GM21526 (cell line): ENCODE data around the gene MRPL58.
"Not testable (repeated sequence)": the region's sequence is repeated elsewhere in the genome, so short reads cannot be mapped to it uniquely, and the experiment has no call there.

Source experiments
- ATAC-seq: cut with Tn5 transposase; IDR thresholded peaks from one replicate; pipeline ENCODE4 v1.9.1; 2021; ENCODE audit warnings: moderate library complexity; ENCODE audit not compliant: unreplicated experiment, low FRiP score

The MRPL58 gene

GRCh38 chr17:75044716-75045115 is 32.2 kb downstream of the MRPL58 start:
- ATAC-seq, result no peak

GRCh38 chr17:75045946-75046406 is 33.5 kb downstream of the MRPL58 start:
- ATAC-seq, result not testable (repeated sequence)

- ATAC-seq, result peak; percentile 84
These were observed 34.2 kb downstream of the MRPL58 start, which contains the start of the genes ATP5PD and KCTD2 for GRCh38 chr17:75046407-75047289. Gene ATP5PD, minus strand, starts transcription at chr17:75046969. Its CDS starts 4,319 bp downstream, at chr17:75042650. Gene KCTD2, plus strand, starts transcription at chr17:75047225. Its CDS starts 26 bp downstream, at chr17:75047251.

GRCh38 chr17:75047398-75048098 is 35.1 kb downstream of the MRPL58 start:
- ATAC-seq, result no peak

GRCh38 chr17:75048249-75048878 is 35.9 kb downstream of the MRPL58 start:
- ATAC-seq, result no peak

- ATAC-seq, result no peak
These were observed 36.6 kb downstream of the MRPL58 start for GRCh38 chr17:75049057-75049456.

- no peak for ATAC-seq
These were observed 37.2 kb downstream of the MRPL58 start for GRCh38 chr17:75049706-75050105.

GRCh38 chr17:75051941-75052340 is 39.5 kb downstream of the MRPL58 start:
- no peak for ATAC-seq

- no peak for ATAC-seq
These were observed 47.2 kb downstream of the MRPL58 start for GRCh38 chr17:75059369-75060345.

GRCh38 chr17:75060434-75061054 is 48.1 kb downstream of the MRPL58 start:
- no peak for ATAC-seq

- ATAC-seq, result no peak
These were observed 48.6 kb downstream of the MRPL58 start for GRCh38 chr17:75061055-75061438.

- ATAC-seq, result no peak
These were observed 49.1 kb downstream of the MRPL58 start for GRCh38 chr17:75061618-75062017.

GRCh38 chr17:75063201-75063600 is 50.7 kb downstream of the MRPL58 start:
- ATAC-seq, result no peak

GRCh38 chr17:75063626-75064025 is 51.2 kb downstream of the MRPL58 start:
- no peak for ATAC-seq

GRCh38 chr17:75064040-75064439 is 51.6 kb downstream of the MRPL58 start:
- ATAC-seq, result no peak

- ATAC-seq, result no peak
These were observed 52.0 kb downstream of the MRPL58 start for GRCh38 chr17:75064460-75064859.

- ATAC-seq, result no peak
These were observed 52.5 kb downstream of the MRPL58 start for GRCh38 chr17:75064867-75065561.

- no peak for ATAC-seq
These were observed 53.2 kb downstream of the MRPL58 start for GRCh38 chr17:75065562-75066151.
